Measurements from ENCODE around the gene AMH. TPM values are rescaled to one million over a fixed set of nuclear protein-coding genes. Genes with fewer than 3 reads are reported as not detected.

The AMH gene
- total RNA-seq, 2 donors from 2014 or later, result 4.6 to 10.0 TPM

Other genes with a start within 250 kb of the AMH start
- 10 to 100 TPM; 48.7 to 56.2 TPM for gene BTBD2, start 233.6 kb upstream of the AMH start, total RNA-seq
- gene MKNK2, start 198.1 kb upstream of the AMH start, total RNA-seq, result 100 to 1,000 TPM; 120 to 121 TPM
- 100 to 1,000 TPM; 129 to 134 TPM for gene MOB3A, start 153.0 kb upstream of the AMH start, total RNA-seq
- gene IZUMO4, start 152.4 kb upstream of the AMH start, total RNA-seq, result 10 to 100 TPM; 28.5 to 36.9 TPM
- 100 to 1,000 TPM; 111 to 114 TPM for gene AP3D1, start 97.8 kb upstream of the AMH start, total RNA-seq
- 10 to 100 TPM; 50.4 to 55.4 TPM for gene DOT1L, start 85.4 kb upstream of the AMH start, total RNA-seq
- gene PLEKHJ1, start 13.0 kb upstream of the AMH start, total RNA-seq, result 10 to 100 TPM; 67.4 to 92.7 TPM
- gene SF3A2, start 12.5 kb upstream of the AMH start, total RNA-seq, result 100 to 1,000 TPM; 146 to 147 TPM
- gene JSRP1, start 7.1 kb downstream of the AMH start, total RNA-seq, result 1 to 10 TPM in 1 of 2 donors, under 1 TPM in 1; 0.72 to 1.6 TPM
- under 1 TPM in 1 of 2 donors, not detected in 1; 0.09 TPM for gene PEAK3, start 32.9 kb downstream of the AMH start, total RNA-seq
- not detected for gene LINGO3, start 58.8 kb downstream of the AMH start, total RNA-seq
- gene LSM7, start 79.3 kb downstream of the AMH start, total RNA-seq, result 10 to 100 TPM; 74.7 to 84.5 TPM
- 10 to 100 TPM; 52.0 to 55.3 TPM for gene SPPL2B, start 79.4 kb downstream of the AMH start, total RNA-seq
- gene TMPRSS9, start 110.9 kb downstream of the AMH start, total RNA-seq, result under 1 TPM in 1 of 2 donors, not detected in 1; 0.19 TPM
- gene TIMM13, start 178.3 kb downstream of the AMH start, total RNA-seq, result 10 to 100 TPM; 51.4 to 54.0 TPM
- 10 to 100 TPM; 72.2 to 76.8 TPM for gene LMNB2, start 207.6 kb downstream of the AMH start, total RNA-seq
- gene GADD45B, start 226.8 kb downstream of the AMH start, total RNA-seq, result 10 to 100 TPM; 84.4 to 84.5 TPM

All from activated T-cell treated with anti-CD3 and anti-CD28 coated beads, Interleukin-2, amount 50 U/mL, for 72 hours (primary cell).